HG03280 (cell line): Measurements from ENCODE around the gene CDSN.

Experiments used
- ATAC-seq: cut with Tn5 transposase; IDR thresholded peaks from one replicate; pipeline ENCODE4 v1.9.1; 2021; ENCODE audit warnings: mild to moderate bottlenecking, moderate library complexity; ENCODE audit not compliant: unreplicated experiment

CDSN gene

GRCh38 chr6:31121131-31121790 is 1.0 kb upstream of the CDSN start:
- no peak for ATAC-seq

- ATAC-seq = no peak
These were observed 2.1 kb downstream of the CDSN start for GRCh38 chr6:31118178-31118577.

DNA sequence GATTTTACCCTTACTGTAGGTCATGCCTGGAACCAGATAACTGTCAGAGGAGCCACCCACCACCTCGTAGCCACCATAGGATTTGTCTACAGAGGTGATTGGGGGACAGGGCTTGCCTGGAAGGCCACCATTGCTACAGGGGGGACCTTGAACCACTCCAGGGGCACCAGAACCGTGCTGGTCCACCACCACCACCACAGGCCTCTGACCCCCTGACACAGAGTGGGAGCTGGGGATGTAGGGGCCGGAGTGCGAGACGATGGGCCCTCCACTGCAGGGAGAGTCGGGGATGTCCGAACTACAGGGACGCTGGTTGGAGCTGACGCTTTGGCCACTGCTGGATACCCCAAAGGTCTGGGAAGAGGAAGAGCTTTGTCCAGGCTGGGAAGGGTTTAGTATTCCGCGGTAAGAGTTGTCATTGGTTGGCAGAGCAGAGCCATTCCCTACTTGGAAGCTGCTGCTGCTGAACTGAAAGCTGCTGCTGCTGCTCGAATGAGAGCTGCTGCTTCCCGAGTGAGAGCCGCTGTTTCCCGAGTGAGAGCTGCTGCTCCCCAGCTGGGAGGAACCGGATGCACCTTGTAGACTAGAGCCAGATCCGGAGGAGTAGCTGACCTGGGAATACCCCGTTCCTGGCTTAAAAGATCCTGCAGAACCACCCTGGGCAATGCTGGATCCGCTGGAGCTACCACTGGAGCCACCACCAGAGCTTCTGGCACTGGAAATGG is 3.4 kb downstream of the CDSN start:
- ATAC-seq = no peak

GRCh38 chr6:31115941-31116560 is 4.2 kb downstream of the CDSN start:
- ATAC-seq = no peak

DNA sequence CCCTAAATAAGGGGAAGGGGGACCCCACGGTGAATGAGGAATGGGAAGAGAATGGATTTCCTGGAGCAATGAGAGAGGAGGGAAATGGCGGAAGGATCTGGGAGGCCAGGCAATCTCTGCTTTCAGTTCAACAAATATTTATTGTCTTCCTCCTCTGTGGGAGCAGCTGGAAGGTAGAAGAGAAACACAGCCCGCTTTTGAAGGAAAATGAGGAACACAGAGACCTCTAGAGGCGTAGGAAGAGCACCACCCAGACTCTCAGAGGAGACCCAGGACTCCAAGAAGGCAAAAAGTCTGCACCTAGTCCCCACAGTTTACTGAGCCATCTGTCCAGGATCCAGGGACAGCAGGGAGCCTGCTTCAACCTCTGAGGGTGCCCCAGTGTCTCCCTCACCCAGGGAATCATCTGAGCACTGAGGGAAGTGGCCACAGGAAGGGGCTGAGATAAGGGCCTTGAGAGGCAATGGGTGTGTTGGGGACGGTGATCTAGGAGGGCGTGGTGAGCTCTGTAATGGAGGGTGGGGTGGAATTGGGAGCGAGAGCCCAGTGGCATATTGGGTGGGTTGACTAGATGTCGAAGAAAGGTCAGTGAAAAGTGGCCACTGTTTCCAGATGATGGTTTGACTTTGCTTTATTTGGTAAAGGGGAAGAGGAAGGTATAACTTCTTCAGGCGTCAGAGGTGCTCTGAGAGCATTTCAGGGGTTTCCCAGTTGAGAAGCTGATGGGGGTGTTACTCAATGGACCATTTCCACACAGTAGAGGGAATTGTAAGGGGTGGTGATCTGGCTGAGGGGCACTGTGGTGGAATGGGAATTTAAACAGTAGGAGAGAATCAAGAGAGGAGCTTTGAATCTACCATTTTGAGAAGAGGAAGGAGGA is 5.0 kb downstream of the CDSN start:
- no peak for ATAC-seq

GRCh38 chr6:31114541-31114878 is 5.7 kb downstream of the CDSN start, which contains the start of gene PSORS1C1:
PSORS1C1 (plus strand) TSS chr6:31114800; CDS start chr6:31129633, 14,833 bp downstream.
- ATAC-seq = no peak

- ATAC-seq = no peak
These were observed 6.2 kb downstream of the CDSN start for GRCh38 chr6:31113861-31114540.

DNA sequence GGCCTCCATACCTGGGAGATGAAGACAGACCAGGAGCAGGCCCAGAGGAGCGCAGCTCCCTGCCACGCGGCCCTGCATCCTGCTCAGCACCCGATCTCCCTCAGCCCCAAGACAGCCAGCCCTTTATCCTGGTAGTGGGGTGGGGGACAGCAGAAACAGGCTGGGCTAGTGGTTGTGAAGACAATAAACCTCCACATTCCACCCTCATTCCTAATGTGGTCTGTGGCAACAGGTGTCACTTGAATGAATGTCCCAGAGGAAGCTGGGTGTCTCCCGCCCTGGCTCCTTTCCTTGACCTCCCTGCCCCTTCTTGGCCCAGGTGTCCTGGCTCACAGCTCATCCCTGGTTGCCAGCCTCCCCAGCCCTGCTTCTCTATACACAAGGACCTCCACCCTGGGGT is 7.8 kb downstream of the CDSN start, which contains the start of gene C6orf15:
Gene C6orf15, minus strand, starts transcription at position 98 of the 400 bp plus-strand sequence. Its CDS starts 20 bp downstream, at position 78.
- no peak for ATAC-seq

DNA sequence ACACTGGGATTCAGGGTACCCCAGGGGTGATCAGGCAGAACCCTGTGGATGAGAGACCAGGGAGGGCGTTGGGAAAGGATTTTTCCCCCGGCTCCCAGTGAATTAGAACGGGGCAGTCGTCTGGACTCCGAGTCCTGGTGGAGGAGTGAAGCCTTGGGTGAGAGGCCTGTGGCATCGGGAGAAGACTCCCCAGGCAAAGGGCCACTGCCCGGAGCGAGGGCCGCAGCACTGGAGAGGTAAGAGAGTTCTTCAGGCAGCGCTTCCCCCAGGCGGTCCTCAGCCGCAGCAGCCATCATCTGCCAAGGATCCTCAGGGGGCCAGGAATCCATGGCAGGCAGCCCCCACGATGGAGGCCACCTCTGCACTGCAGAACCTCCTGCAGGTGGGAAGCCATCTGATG is 8.5 kb downstream of the CDSN start:
- ATAC-seq = no peak

DNA sequence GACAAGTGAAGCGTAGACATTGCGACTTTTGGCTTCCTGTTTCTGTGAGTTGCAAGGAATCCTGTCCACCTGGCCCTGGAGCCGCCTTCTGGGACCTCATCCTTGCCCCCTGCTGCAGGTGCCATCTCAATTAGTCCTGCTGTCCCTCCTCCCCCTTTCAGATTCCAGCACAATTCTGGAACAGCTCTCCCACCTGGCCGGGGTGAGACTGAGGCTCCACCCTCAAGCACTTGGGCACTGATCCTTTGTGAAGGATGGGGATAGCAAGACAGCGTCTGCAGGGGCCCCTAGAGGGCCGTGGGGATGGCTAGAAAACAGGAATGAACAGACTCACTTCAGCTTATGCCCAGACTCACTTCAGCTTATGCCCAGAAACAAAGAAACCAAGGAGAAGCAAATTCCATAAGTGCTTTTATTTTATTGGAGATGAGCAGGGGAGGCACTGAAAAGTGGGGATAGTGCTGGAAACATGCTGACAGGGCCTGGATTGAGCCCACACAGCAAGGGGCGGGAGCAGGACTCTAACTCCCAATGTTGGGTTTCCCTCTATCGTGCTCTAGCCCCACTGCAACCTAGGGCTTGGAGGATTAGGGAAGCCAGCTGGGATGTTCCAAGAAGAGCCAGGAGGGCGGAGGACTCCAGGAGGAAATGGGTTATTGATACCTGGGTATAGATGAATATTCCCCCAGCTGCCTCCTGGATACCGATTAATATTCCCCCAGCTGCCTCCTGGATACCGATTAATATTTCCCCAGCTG is 9.2 kb downstream of the CDSN start:
- ATAC-seq = no peak

DNA sequence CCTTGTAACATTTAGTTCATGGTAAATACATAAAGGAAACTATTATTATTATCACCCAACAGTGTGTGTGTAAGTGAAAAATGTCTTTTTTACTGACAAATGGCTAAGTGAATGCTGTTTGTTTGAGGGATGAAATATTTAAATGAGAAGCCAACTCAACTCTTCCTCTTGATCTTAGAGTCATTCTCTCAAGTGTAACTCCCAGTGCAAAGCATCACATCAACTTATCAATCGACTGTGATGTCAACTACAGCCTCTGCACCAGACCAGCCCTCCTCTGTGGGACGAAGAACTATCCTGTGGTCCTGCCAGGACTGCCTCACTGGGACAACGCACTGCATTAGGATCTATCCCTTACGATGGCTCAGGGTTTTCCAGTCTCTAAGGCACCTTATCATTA is 13.2 kb downstream of the CDSN start:
- ATAC-seq = no peak

DNA sequence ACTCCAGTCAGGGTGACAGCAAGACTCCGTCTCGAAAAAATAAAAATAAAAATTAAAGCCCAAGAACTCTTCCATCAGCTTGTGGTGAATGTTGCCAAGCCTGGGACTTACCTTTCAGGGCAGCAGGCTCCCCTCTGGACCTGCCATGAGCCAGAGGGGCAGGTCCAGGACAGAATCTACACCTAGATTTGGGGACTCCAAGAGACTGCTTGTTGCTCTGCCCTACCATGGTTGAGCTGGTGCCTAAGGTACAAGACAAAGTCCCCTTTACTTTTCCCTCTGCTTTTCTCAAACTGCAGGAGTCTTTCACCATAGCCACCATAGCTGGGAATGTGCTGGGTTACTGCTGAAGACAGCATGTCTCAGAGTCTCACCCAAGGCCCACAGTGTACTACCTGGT is 17.1 kb downstream of the CDSN start:
- no peak for ATAC-seq

GRCh38 chr6:31098449-31098938 is 21.8 kb downstream of the CDSN start:
- ATAC-seq = no peak

DNA sequence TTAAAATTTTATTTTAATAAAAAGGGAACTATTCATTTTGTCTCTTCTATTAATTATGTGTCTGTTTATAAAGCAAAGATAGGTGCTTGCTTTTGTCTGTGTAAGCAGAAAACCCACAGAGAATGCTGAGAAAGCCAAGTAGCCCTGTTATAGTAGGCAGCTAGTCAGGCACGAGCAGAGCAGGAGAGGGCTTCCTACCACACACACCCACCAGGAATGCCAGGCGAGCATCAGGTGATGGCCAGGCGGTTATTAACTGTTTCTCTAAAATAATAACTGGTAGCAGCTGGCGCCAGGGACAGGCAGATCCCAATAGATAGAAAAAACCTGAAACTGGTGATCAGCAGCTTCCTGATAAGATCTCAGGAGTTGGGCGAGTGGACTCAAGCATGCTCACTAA is 23.6 kb downstream of the CDSN start:
- no peak for ATAC-seq

GRCh38 chr6:31096215-31096614 is 24.0 kb downstream of the CDSN start:
- no peak for ATAC-seq

DNA sequence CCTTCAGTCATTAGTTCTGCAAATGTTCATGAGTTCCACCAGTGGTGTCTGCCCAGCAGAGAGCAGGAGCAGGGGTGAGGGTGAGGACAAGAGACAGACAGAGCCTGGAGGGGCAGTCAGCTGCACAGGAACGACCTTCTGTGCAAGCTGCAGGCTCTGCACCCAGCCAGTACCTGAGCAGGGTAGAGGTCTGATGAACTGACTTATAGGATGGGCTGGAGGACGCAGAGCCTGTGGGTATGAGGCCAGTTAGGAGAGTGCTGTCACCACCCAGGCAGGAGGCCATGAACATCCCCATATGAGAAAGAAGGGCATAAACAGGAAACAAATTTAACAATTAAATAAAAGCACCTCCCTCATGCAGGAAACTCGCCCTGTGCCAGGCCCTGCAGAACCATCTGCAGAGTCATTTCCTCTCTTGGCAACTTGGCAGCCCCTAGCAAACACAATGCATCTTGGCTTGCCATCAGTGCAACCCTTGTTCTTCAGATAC is 25.8 kb downstream of the CDSN start:
- no peak for ATAC-seq

DNA sequence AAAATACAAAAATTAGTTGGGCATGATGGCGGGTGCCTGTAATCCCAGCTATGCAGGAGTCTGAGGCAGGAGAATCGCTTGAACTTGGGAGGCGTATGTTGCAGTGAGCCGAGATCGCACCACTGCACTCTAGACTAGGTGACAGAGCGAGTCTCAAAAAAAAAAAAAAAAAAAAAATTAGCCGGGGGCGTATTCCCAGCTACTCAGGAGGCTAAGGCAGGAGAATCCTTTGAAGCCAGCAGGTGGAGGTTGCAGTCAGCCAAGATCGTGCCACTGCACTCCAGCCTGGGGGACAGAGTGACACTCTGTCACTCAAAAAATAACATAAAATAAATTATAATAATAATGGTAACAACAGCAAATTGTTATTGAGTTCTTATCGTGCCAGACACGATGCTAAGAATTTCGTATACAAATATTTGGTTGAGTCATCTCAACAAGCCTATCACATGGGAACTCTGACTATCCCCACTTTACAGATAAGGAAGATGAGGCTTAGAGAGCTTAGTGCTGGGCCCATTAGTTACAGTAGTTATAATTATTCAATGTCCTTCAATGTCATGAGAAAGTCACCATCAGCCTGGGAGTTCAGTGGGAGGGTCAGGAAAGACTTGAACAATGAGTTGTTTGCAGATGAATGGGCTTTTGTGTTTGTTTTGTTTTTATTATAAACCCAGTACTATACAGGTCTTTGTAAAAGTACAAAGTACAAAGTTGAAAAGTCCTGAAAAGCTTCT is 27.3 kb downstream of the CDSN start:
- ATAC-seq = no peak

GRCh38 chr6:31092238-31092637 is 28.0 kb downstream of the CDSN start:
- ATAC-seq = no peak

DNA sequence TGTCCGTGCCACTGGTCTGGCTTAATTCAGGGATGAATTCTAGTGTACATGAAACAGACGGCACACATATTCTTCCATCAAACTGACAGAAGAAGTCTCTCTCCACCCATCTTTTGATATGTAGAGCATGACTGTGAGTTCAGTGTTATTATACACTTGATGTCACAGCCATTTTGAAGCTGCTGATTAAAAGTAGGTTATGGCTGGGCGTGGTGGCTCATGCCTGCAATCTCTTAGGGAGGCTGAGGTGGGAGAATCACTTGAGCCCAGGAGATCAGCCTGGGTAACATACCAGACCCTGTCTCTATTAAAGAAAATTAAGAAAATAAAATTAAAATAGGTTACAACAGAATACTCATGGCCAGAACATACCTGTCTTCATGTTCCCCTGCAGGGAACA is 28.6 kb downstream of the CDSN start:
- no peak for ATAC-seq
